GM19351 (cell line): ENCODE measurements around the gene MRPS12.
"Not testable (repeated sequence)": the region's sequence is repeated elsewhere in the genome, so short reads cannot be mapped to it uniquely, and the experiment has no call there.

Experiments
- ATAC-seq: cut with Tn5 transposase; IDR thresholded peaks from one replicate; pipeline ENCODE4 v1.9.1; 2021; ENCODE audit warnings: mild to moderate bottlenecking, moderate library complexity; ENCODE audit not compliant: unreplicated experiment

The MRPS12 gene

GRCh38 chr19:38930776-38931520 is at the start of gene MRPS12:
Gene MRPS12, plus strand, starts transcription at chr19:38930944. Its CDS starts 351 bp downstream, at chr19:38931295.
- ATAC-seq: peak; percentile 92

- no peak for ATAC-seq
These were observed 47.5 kb upstream of the MRPS12 start for GRCh38 chr19:38883286-38883685.

- ATAC-seq: not testable (repeated sequence)
These were observed 46.1 kb upstream of the MRPS12 start for GRCh38 chr19:38884691-38885090.

- ATAC-seq: no peak
These were observed 41.9 kb upstream of the MRPS12 start for GRCh38 chr19:38888876-38889275.

- ATAC-seq: no peak
These were observed 40.9 kb upstream of the MRPS12 start for GRCh38 chr19:38889803-38890202.

GRCh38 chr19:38890686-38891085 is 40.1 kb upstream of the MRPS12 start:
- ATAC-seq: no peak

- ATAC-seq: no peak
These were observed 39.0 kb upstream of the MRPS12 start for GRCh38 chr19:38891771-38892170.

GRCh38 chr19:38892841-38893240 is 37.9 kb upstream of the MRPS12 start:
- ATAC-seq: no peak

GRCh38 chr19:38893341-38893771 is 37.4 kb upstream of the MRPS12 start:
- no peak for ATAC-seq

- ATAC-seq: no peak
These were observed 35.8 kb upstream of the MRPS12 start for GRCh38 chr19:38894968-38895367.

GRCh38 chr19:38898788-38899446 is 31.8 kb upstream of the MRPS12 start:
- no peak for ATAC-seq

- peak; percentile 90 for ATAC-seq
These were observed 31.1 kb upstream of the MRPS12 start, which contains the start of the genes NFKBIB and SIRT2 for GRCh38 chr19:38899447-38900201. Gene NFKBIB, plus strand, starts transcription at chr19:38899969. Its CDS starts 64 bp downstream, at chr19:38900033. Gene SIRT2, minus strand, starts transcription at chr19:38899618. Its CDS starts 97 bp downstream, at chr19:38899521.

GRCh38 chr19:38900202-38900629 is 30.5 kb upstream of the MRPS12 start:
- ATAC-seq: no peak

GRCh38 chr19:38900743-38901190 is 30.0 kb upstream of the MRPS12 start:
- ATAC-seq: no peak

- no peak for ATAC-seq
These were observed 29.1 kb upstream of the MRPS12 start for GRCh38 chr19:38901683-38902082.

GRCh38 chr19:38904581-38905539 is 25.9 kb upstream of the MRPS12 start:
- ATAC-seq: no peak

- ATAC-seq: no peak
These were observed 25.1 kb upstream of the MRPS12 start for GRCh38 chr19:38905620-38906019.

GRCh38 chr19:38907227-38907626 is 23.5 kb upstream of the MRPS12 start:
- ATAC-seq: no peak

- ATAC-seq: no peak
These were observed 23.1 kb upstream of the MRPS12 start for GRCh38 chr19:38907670-38908069.

- ATAC-seq: no peak
These were observed 21.8 kb upstream of the MRPS12 start for GRCh38 chr19:38908911-38909310.
